ENCODE data around the gene IPCEF1. TPM values are rescaled to one million over a fixed set of nuclear protein-coding genes. Genes with fewer than 3 reads are reported as not detected.

The IPCEF1 gene
- total RNA-seq, 4 donors from 2014 or later: 3.1 to 9.7 (median 3.4) TPM

DNA sequence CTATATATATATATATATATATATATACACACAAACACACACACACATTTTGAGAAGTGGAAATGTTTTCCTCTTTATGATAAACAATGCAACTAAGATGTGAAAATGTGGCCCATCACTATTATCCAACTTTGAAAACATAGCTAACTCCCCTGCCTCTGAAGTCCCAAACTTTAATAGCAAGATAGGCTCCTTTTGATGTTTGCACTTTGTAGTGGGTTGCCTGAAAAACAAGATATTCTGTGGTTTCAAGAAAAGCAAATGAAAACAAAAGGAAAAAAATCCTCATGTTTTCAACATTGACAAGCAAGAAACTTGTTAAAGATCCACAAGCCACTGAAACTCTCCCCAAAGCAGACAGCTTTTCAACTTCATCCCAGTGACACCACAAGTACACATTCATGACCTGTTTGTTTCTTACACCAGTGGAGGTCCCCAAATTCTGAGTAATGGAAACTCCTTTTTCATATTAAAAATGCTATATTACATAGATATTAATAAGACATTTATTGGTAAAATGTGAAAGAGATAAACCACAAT lies 90.0 kb downstream of the IPCEF1 start:
- Histone ChIP-seq H3K36me3 (no peaks in the 10 kb centered on the region), H3K4me1 (no peaks in the 10 kb centered on the region), H3K27ac (no peak overlapping the region), H3K4me3 (no peak overlapping the region), H3K9me3 (no peaks in the 10 kb centered on the region), H3K27me3 (no peaks in the 10 kb centered on the region)
- TF ChIP-seq, protein P1, sequence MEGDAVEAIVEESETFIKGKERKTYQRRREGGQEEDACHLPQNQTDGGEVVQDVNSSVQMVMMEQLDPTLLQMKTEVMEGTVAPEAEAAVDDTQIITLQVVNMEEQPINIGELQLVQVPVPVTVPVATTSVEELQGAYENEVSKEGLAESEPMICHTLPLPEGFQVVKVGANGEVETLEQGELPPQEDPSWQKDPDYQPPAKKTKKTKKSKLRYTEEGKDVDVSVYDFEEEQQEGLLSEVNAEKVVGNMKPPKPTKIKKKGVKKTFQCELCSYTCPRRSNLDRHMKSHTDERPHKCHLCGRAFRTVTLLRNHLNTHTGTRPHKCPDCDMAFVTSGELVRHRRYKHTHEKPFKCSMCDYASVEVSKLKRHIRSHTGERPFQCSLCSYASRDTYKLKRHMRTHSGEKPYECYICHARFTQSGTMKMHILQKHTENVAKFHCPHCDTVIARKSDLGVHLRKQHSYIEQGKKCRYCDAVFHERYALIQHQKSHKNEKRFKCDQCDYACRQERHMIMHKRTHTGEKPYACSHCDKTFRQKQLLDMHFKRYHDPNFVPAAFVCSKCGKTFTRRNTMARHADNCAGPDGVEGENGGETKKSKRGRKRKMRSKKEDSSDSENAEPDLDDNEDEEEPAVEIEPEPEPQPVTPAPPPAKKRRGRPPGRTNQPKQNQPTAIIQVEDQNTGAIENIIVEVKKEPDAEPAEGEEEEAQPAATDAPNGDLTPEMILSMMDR (IDR thresholded peaks at IDR 0.05): no peak
- TF ChIP-seq POLR2A (IDR thresholded peaks at IDR 0.05): no peak
- no peak for DNase-seq
- intact Hi-C loops (cut with DNase I; ENCODE audit: low total_unique reads): no loop called here

DNA sequence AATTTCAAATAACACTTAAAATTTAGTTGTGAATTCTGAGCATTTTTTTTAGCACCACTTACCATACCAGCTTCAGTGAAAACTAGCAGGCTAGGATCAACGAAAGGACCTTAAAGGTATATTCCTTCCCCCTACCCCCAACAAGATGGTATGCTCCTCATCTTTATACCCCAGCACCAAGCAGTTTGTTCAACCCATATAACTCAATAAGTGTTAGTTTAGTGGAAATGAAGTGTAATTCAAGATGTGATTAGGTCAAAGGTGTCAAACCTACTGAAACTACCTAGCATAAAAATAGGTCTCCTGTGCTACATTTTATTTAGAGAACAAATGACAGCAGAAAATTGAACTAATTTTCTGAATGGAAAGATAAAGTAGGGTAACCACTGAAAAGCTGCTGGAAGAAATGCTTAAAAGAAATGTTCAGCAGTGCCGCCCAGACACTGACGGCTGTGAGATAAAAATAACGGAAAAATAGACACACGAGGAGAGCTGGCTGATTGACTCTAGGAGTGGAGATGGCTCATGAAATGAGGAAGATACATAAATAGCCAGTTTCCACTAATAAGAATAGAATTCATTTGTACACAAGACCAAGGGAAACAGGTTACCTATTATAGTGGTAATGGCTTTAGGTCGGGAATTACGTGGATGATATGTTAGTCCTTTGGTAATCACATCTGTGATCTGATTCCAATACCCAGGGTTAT lies 94.8 kb downstream of the IPCEF1 start:
- H3K27me3 ChIP-seq: no peaks in the 10 kb centered on the region
- no peaks in the 10 kb centered on the region for H3K4me1 ChIP-seq
- TF ChIP-seq, protein P1 (IDR thresholded peaks at IDR 0.05): no peak
- TF ChIP-seq POLR2A (IDR thresholded peaks at IDR 0.05): no peak
- no peaks in the 10 kb centered on the region for H3K9me3 ChIP-seq
- no peak for DNase-seq
- no peak overlapping the region for H3K4me3 ChIP-seq
- no peaks in the 10 kb centered on the region for H3K36me3 ChIP-seq
- H3K27ac ChIP-seq: no peak overlapping the region
- intact Hi-C loops (cut with DNase I; ENCODE audit: low total_unique reads): no loop called here

DNA sequence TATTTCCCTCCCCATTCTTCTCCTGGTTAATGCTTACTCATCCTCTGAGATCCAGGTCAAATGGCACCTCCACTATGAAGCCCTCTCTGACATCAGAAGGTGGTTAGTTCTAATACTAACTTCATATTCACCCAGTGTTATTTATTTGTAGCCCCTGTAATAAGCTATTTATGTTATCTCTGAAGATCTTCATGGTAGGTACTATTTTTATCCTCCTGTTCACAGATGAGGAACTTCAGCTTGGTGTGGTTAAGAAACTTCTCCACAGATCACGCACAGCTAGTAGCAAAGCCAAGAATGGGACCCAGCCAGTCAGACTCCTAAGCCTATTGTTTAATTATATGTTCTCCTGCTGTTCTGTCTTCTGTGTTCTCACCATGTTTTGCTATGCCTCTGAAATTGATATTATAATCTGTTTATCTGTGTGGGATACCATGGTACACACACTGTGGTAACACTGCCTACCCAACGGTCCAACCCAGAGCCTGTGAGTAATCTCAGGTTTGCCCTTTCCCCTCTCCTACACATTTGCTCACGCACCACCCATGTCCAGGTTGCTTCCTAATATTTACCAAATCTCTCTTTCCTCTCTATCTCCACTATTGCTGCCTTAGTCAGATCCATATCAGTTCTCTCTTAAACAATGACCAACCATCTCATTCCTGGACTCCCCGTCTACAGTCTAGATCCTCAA lies 98.4 kb downstream of the IPCEF1 start:
- Histone ChIP-seq H3K36me3 (no peaks in the 10 kb centered on the region), H3K9me3 (no peaks in the 10 kb centered on the region), H3K4me1 (no peaks in the 10 kb centered on the region), H3K27me3 (no peaks in the 10 kb centered on the region), H3K4me3 (no peak overlapping the region), H3K27ac (no peak overlapping the region)
- TF ChIP-seq POLR2A (IDR thresholded peaks at IDR 0.05): no peak
- TF ChIP-seq, protein P1 (IDR thresholded peaks at IDR 0.05): no peak
- intact Hi-C loops (cut with DNase I; ENCODE audit: low total_unique reads): no loop called here
- DNase-seq: no peak

DNA sequence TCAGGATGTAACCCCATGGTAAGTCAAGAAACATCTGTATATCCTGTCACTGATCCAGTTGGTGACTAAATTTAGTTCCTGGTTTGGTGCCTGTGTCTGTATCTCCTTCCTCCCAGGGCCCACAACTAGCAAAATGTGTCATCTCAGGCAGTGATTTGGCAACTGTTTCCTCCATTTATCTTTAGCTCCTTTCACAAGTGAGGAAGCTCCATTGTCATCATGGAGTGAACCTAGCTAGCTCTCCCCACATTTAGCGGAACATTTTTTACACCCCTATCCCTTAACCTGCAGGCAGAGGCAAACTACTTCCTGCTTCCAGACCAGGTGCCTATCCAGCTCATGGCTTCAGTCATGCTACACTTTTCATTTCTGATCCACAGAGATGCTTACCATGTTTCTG lies 99.5 kb downstream of the IPCEF1 start:
- no peak overlapping the region for H3K27ac ChIP-seq
- intact Hi-C loops (cut with DNase I; ENCODE audit: low total_unique reads): no loop called here
- no peak for DNase-seq
- no peaks in the 10 kb centered on the region for H3K4me1 ChIP-seq
- H3K9me3 ChIP-seq: no peaks in the 10 kb centered on the region
- H3K36me3 ChIP-seq: no peaks in the 10 kb centered on the region
- TF ChIP-seq, protein P1 (IDR thresholded peaks at IDR 0.05): no peak
- no peak for TF ChIP-seq POLR2A (IDR thresholded peaks at IDR 0.05)
- no peaks in the 10 kb centered on the region for H3K27me3 ChIP-seq
- no peak overlapping the region for H3K4me3 ChIP-seq

DNA sequence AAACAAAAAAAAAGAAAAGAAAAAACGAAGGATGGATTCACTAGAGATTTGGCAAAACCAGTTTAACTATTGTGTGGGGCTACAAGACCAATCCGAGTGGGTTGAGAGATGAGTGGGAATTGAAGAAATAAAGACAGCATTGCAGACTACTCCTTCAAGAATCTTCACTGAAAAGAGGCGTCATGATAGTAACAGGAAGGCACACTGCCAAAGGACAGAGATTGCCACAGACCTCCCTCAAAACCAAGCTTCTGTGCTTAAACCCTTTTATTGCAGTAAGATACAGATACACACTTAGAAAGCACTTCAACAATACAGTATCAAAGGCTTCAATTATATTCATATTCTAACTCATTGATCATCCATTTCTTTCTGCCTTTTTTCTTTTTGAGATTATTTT lies 103.9 kb downstream of the IPCEF1 start:
- H3K4me1 ChIP-seq: no peaks in the 10 kb centered on the region
- no peak overlapping the region for H3K27ac ChIP-seq
- TF ChIP-seq, protein P1 (IDR thresholded peaks at IDR 0.05): no peak
- TF ChIP-seq POLR2A (IDR thresholded peaks at IDR 0.05): no peak
- no peak overlapping the region for H3K4me3 ChIP-seq
- no peaks in the 10 kb centered on the region for H3K27me3 ChIP-seq
- H3K9me3 ChIP-seq: no peaks in the 10 kb centered on the region
- intact Hi-C loops (cut with DNase I; ENCODE audit: low total_unique reads): no loop called here
- no peak for DNase-seq
- no peaks in the 10 kb centered on the region for H3K36me3 ChIP-seq
